GM18505 (cell line): ENCODE measurements around the gene SPP1.
"Not testable (repeated sequence)": the region's sequence is repeated elsewhere in the genome, so short reads cannot be mapped to it uniquely, and the experiment has no call there.

Source experiments
- ATAC-seq: cut with Tn5 transposase; IDR thresholded peaks from one replicate; pipeline ENCODE4 v1.9.1; 2021; ENCODE audit not compliant: unreplicated experiment
- POLR2A ChIP-seq: IDR thresholded peaks from 4 replicates; pipeline ENCODE4 v1.6.1; 2011; ENCODE audit warnings: borderline replicate concordance; ENCODE audit not compliant: insufficient read depth, insufficient read length; ENCODE audit errors: extremely low read depth

SPP1 gene

GRCh38 chr4:87975466-87975865, at the start of gene SPP1:
TSS of gene SPP1 (plus strand) at chr4:87975714. CDS start at chr4:87976896, 1,182 bp downstream.
- no peak for TF ChIP-seq POLR2A

GRCh38 chr4:87926554-87927098, 48.9 kb upstream of the SPP1 start:
- no peak for ATAC-seq
- no peak for TF ChIP-seq POLR2A

More at GRCh38 chr4:87975466-87975865, at the start of gene SPP1:
- peak; percentile 76 for ATAC-seq

GRCh38 chr4:87930629-87931028, 44.9 kb upstream of the SPP1 start:
- TF ChIP-seq POLR2A = no peak
- ATAC-seq = no peak

GRCh38 chr4:87931932-87932331, 43.6 kb upstream of the SPP1 start:
- no peak for ATAC-seq
- TF ChIP-seq POLR2A = no peak

DNA sequence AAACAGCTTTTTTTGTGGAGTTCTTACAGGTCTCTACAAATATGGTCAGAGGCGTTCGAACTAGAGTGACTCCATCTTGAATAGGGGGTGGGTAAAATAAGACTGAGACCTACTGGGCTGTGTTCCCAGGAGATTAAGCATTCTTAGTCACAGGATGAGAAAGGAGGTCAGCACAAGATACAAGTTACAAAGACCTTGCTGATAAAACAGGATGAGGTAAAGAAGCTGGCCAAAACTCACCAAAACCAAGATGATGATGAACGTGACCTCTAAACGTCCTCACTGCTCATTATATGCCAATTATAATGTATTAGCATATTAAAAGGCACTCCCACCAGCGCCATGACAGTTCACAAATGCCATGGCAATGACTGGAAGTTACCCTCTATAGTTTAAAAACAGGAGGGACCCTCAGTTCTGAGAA, 42.8 kb upstream of the SPP1 start:
- TF ChIP-seq POLR2A = no peak
- ATAC-seq = no peak

DNA sequence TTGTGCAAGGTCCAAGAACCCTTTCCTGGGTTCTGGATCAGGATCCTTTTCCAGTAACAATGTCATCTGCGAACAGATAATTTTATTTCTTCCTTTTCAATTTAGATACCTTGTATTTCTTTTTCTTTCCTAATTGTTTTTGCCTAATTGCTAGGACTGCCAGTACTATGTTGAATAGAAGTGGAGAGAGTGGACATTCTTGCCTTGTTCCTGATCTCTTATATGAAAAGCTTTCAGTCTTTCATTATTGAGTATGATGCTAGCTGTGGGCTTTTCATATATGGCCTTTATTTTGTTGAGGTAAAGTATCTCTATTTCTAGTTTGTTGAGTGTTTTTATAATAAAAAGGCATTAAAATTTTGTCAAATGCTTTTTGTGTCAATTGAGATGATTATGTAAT, 42.2 kb upstream of the SPP1 start:
- no peak for ATAC-seq
- TF ChIP-seq POLR2A = no peak

- ATAC-seq = no peak
- no peak for TF ChIP-seq POLR2A
Observed at GRCh38 chr4:87934157-87934704, 41.3 kb upstream of the SPP1 start.

- no peak for TF ChIP-seq POLR2A
- ATAC-seq = no peak
Observed at GRCh38 chr4:87934973-87935372, 40.5 kb upstream of the SPP1 start.

DNA sequence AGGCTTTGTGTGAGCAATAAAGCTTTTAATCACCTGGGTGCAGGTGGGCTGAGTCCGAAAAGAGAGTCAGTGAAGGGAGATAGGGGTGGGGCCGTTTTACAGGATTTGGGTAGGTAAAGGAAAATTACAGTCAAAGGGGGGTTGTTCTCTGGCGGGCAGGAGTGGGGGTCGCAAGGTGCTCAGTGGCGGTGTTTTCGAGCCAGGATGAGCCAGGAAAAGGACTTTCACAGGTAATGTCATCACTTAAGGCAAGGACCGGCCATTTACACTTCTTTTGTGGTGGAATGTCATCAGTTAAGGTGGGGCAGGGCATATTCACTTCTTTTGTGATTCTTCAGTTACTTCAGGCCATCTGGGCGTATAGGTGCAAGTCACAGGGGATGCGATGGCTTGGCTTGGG, 39.6 kb upstream of the SPP1 start:
- ATAC-seq = not testable (repeated sequence)

DNA sequence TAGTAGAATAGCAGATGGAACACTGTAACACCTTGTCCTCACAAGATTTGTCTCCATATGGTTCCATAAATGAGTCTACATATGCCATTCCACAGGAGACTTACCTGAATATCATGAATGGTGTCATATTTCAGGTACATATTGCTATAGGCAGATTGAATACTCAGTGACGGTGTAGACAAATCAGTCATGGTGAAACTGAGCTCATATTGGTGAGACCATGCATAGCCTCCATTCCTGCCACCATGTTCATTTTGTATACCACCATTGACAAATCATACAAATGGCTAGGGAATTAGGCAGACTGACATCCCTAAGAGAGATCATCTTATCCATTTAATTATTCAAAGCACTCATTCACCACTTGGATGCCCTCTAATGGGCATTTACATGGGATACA, 38.0 kb upstream of the SPP1 start:
- ATAC-seq = no peak
- no peak for TF ChIP-seq POLR2A

GRCh38 chr4:87938746-87939145, 36.8 kb upstream of the SPP1 start:
- no peak for ATAC-seq
- TF ChIP-seq POLR2A = no peak

DNA sequence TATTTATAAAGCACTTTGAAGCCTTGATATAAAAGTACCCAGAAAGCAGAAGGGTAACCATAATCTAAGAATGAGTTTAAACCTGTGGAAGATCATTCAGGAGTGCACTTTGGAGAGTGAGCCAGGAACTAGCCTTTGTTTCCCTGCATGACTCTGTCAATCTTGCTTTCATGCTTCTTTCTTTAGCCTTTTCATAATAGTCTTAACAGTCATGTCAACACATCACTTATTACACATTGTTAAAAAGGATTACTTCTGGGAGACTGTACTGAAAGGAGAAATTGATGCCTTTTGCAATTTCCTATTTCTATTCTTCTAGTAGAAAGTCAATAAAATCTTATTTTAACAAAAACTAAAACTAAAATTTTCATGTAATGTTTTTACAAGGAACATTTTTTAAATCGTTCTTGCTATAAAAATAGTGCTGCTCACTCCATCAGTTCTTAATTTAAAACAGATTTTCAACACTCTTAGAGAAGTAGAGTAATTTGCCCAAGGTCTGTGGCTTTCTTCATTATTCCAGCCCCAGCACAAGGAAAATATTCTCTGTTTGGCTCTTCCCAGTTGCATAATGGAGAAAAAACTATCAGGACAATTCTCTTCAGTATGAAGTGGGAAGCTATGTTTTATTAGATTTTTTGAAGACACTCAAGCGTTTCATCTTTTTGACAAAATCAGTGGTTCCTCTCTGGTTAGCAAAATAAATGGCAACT, 35.4 kb upstream of the SPP1 start:
- ATAC-seq = no peak
- TF ChIP-seq POLR2A = no peak

GRCh38 chr4:87940809-87941208, 34.7 kb upstream of the SPP1 start:
- ATAC-seq = not testable (repeated sequence)

- ATAC-seq = no peak
- TF ChIP-seq POLR2A = no peak
Observed at GRCh38 chr4:87941537-87942392, 33.7 kb upstream of the SPP1 start.

DNA sequence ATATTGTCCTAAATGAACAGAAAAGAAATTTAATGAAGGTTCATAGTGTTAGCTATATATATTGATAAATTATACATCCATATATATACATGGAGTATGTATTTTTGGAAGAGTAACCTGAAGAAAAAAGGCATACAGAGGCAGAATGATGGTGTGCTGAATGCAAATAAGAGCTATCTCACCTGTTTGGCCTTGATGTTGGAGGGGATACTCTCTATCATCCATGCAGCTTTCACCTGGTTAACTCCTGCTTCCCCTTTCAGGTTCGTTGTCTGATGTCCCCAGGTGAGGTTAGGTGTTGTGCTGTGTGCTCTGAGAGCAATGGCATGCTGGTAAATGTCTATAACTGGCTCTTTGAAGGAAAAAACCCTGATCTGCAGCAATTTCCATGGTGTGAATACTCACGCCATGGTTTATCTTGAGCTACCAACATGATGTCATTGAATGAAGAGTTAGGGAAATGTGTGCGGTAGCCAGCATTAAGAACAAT, 31.8 kb upstream of the SPP1 start:
- no peak for ATAC-seq
- no peak for TF ChIP-seq POLR2A
